Thoracic aorta (tissue), 2 donors: Measurements from ENCODE around the gene CACNA1B. TPM values are rescaled to one million over a fixed set of nuclear protein-coding genes. Genes with fewer than 3 reads are reported as not detected.

Experiments used
- ATAC-seq: fragments of 150-250 bp; one replicate; pipeline ENCODE4 v1.8.0; 2017; ENCODE audit warnings: low read depth; ENCODE audit not compliant: insufficient number of reproducible peaks, low FRiP score
- DNase-seq: peaks from one replicate; pipeline ENCODE4 v3.0.0-alpha.2; 2020; ENCODE audit warnings: low spot score
- H3K27ac ChIP-seq, 2 donors: fragments of 200-600 bp; sonication (generic); 1 replicate in 1 of 2; 2 replicates in 1 of 2; pipeline ENCODE4 v1.5.1; 2016; ENCODE audit warnings: mild to moderate bottlenecking in 2 of 2, moderate library complexity in 2 of 2
- H3K27me3 ChIP-seq: fragments of 200-600 bp; sonication (generic); replicated peaks from 2 replicates; pipeline ENCODE4 v1.6.0; 2016; ENCODE audit warnings: mild to moderate bottlenecking; ENCODE audit not compliant: insufficient read depth
- H3K36me3 ChIP-seq: fragments of 200-600 bp; sonication (generic); one replicate; pipeline ENCODE4 v1.5.1; 2016
- H3K4me1 ChIP-seq, 2 donors: fragments of 200-600 bp; sonication (generic); 1 replicate in 1 of 2; 2 replicates in 1 of 2; pipeline versions ENCODE4 v1.5.1 to v1.6.0; 2016; ENCODE audit warnings: low read depth in 2 of 2, mild to moderate bottlenecking in 1 of 2; ENCODE audit not compliant: control insufficient read depth in 1 of 2
- H3K4me3 ChIP-seq: fragments of 200-600 bp; sonication (generic); 2 replicates; pipeline ENCODE4 v1.5.1; 2016; ENCODE audit warnings: mild to moderate bottlenecking
- H3K9me3 ChIP-seq: fragments of 200-600 bp; sonication (generic); 2 replicates; pipeline ENCODE4 v1.5.1; 2016
- total RNA-seq, 2 donors: library from RNA; depleted of rRNA; stranded (reverse); fragments of >200 nt; gene quantifications; one replicate each; pipeline versions ENCODE4 v1.1.0 to v1.2.3, GENCODE V29; 2016
- TF ChIP-seq, protein P1 (sequence below): fragments of 200-600 bp; sonication (generic); IDR thresholded peaks from one replicate; pipeline ENCODE4 v1.5.1; 2019; ENCODE audit warnings: antibody characterized with exemption

The CACNA1B gene
- total RNA-seq, 2 donors from 2014 or later = 0.07 to 0.14 TPM

DNA sequence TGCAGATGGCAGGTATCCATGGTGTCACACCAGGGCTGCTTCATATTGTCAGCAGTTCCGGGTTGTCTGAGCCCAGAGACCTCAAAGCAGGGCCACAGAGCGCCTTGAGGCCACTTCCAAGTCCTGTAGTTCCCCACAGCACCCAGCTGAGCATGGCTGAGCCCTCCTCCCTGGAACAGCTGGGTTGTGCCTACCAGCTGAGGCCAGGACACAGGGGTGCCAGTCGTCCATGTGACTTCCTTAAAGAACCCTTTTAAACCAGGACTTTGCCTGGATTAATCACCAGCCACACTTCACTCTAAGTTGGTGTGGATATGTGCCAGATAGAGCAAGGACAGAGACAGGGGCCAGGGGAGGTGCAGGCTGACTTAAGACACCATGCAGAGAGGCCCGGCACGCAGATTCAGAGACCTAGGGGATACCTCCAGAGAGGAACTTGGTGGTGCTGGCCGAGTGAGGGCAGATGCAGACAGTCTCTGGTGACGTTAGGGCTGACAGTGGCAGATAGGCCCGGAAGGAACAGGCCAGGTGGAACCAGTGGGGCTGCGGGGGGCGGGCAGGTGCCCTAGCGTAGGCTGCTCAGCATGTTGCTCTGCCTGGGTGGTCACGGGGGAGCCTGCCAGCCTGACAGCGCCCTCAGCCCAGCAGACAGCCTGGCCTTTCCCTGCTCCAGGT lies 142.7 kb downstream of the CACNA1B start:
- H3K27me3 ChIP-seq = no peaks in the 10 kb centered on the region
- no peaks in the 10 kb centered on the region for H3K4me1 ChIP-seq
- TF ChIP-seq, protein P1, sequence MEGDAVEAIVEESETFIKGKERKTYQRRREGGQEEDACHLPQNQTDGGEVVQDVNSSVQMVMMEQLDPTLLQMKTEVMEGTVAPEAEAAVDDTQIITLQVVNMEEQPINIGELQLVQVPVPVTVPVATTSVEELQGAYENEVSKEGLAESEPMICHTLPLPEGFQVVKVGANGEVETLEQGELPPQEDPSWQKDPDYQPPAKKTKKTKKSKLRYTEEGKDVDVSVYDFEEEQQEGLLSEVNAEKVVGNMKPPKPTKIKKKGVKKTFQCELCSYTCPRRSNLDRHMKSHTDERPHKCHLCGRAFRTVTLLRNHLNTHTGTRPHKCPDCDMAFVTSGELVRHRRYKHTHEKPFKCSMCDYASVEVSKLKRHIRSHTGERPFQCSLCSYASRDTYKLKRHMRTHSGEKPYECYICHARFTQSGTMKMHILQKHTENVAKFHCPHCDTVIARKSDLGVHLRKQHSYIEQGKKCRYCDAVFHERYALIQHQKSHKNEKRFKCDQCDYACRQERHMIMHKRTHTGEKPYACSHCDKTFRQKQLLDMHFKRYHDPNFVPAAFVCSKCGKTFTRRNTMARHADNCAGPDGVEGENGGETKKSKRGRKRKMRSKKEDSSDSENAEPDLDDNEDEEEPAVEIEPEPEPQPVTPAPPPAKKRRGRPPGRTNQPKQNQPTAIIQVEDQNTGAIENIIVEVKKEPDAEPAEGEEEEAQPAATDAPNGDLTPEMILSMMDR = no peak
- no peaks in the 10 kb centered on the region for H3K9me3 ChIP-seq
- DNase-seq = no peak
- H3K27ac ChIP-seq = no peak overlapping the region
- H3K4me3 ChIP-seq = no peak overlapping the region
- no peak for ATAC-seq
- H3K36me3 ChIP-seq = no peaks in the 10 kb centered on the region

DNA sequence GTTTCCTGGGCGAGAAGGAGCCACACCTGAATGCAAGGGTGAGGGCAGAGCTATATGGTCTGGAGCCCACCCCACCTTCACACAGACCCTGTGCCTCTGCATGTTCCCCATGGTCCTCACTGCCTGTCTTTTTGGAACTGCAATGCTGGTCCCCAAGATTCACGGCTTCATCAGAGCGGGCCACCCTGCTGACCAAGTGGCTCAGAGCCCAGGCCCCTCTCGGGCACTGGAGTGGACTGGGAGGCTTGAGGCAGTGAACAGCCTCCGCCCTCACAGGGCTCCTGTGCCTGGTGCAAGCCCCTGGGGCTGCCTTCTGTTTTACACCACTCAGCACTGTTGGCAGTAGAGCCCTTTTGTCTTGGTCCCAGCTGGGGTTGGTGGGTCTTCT lies 143.2 kb downstream of the CACNA1B start:
- no peaks in the 10 kb centered on the region for H3K9me3 ChIP-seq
- no peak overlapping the region for H3K27ac ChIP-seq
- no peak for DNase-seq
- H3K36me3 ChIP-seq = no peaks in the 10 kb centered on the region
- TF ChIP-seq, protein P1 = no peak
- H3K4me1 ChIP-seq = no peaks in the 10 kb centered on the region
- no peak overlapping the region for H3K4me3 ChIP-seq
- ATAC-seq = no peak
- no peaks in the 10 kb centered on the region for H3K27me3 ChIP-seq

DNA sequence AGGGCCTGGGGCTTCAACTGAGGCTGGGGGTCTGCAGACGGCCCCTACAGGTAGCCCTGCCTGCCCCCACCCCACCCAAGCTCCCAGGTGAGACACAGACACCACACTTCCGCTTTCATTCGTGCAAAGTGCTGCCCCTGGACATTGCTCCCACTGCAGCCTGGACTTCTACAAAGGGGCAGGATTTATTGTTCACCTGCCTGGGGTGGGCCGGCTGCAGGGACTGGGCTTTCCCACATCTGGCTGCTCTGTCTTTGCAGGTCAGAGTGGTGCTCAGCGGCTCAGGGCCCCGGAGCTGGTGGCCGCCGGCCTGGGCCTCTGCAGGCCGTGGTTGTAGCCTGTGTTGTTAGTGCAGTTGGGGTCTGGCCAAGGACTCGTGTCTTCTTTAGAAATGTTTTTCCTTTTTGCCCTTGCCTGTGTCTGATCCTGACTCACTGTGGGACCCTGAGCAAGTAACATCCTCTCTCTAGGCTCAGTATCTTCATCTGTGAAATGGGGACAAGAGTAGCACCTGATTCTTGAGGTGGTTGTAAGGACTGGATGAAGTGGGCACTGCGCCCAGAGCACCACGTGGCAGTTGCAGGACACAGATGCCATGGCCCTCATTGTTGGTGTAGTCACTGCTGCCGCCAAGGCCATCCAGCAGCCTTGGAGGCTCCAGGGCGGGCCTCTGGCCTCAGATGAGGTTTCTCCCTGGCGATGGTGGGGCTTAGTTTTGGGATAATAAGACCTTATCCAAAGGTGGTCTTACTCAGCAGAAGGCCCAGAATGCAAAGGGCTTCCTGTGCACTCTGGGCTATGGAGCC lies 143.9 kb downstream of the CACNA1B start:
- TF ChIP-seq, protein P1 = no peak
- DNase-seq = no peak
- H3K4me1 ChIP-seq = no peaks in the 10 kb centered on the region
- H3K9me3 ChIP-seq = no peaks in the 10 kb centered on the region
- no peak for ATAC-seq
- H3K27me3 ChIP-seq = no peaks in the 10 kb centered on the region
- H3K27ac ChIP-seq = no peak overlapping the region
- no peak overlapping the region for H3K4me3 ChIP-seq
- H3K36me3 ChIP-seq = no peaks in the 10 kb centered on the region

DNA sequence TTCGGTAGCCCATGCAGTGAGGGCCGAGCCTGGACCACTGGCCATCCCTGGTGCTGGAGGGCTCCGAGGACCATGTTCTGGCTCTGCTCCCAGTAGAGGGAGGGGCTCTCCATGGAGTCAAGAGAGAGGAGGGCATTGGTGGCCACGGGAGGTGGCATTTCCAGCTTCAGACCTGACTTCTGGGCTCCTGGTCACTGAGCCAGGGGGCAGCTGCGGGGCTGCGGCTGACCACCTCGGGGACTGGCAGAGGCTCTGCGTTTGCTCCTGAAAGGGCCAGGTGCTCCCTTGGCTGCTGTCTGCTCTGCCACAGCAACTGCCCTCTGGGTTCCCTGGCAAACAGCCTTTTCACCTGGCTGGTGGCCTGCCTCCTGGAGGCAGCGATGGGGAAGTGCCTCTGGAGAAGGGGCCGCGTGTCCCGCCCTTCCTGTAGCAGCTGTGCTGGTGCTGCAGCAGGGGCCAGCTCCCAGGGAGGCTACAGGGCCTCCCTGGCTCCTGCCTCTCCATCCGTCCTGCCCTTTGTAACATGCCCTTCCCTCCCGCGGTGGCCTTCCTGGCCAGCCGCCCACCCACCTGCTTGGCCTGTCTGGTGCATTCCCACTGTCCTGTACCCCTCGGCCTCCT lies 144.6 kb downstream of the CACNA1B start:
- no peaks in the 10 kb centered on the region for H3K9me3 ChIP-seq
- no peak overlapping the region for H3K4me3 ChIP-seq
- no peaks in the 10 kb centered on the region for H3K36me3 ChIP-seq
- no peak for DNase-seq
- TF ChIP-seq, protein P1 = no peak
- H3K27me3 ChIP-seq = no peaks in the 10 kb centered on the region
- no peak overlapping the region for H3K27ac ChIP-seq
- H3K4me1 ChIP-seq = no peaks in the 10 kb centered on the region
- ATAC-seq = no peak

DNA sequence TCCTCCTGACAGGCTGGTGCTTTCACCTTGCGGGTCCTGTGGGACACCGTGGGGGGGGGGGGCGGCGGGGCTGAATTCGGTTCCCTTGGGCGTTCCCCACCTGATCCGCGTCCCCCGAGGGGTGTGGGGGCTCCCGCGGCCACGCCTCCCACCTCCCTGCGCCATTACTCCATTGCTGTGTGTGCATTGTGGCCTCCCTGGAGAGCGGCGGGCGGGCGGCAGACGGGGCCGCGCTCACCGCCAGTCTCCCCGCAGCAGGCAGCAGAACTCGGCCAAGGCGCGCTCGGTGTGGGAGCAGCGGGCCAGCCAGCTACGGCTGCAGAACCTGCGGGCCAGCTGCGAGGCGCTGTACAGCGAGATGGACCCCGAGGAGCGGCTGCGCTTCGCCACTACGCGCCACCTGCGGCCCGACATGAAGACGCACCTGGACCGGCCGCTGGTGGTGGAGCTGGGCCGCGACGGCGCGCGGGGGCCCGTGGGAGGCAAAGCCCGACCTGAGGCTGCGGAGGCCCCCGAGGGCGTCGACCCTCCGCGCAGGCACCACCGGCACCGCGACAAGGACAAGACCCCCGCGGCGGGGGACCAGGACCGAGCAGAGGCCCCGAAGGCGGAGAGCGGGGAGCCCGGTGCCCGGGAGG lies 145.3 kb downstream of the CACNA1B start:
- Histone ChIP-seq H3K4me3 (no peak overlapping the region), H3K27me3 (no peaks in the 10 kb centered on the region), H3K36me3 (no peaks in the 10 kb centered on the region), H3K4me1 (no peaks in the 10 kb centered on the region), H3K9me3 (no peaks in the 10 kb centered on the region), H3K27ac (no peak overlapping the region)
- no peak for ATAC-seq
- TF ChIP-seq, protein P1 = no peak
- DNase-seq = no peak
